Activated CD4-positive, alpha-beta T cell treated with anti-CD3 and anti-CD28 coated beads for 1 hour (primary cell): ENCODE data around the gene IFT122.
A peak's percentile ranks its signal among the peaks of the same experiment; 100 is the strongest.
"Not testable (repeated sequence)": the region's sequence is repeated elsewhere in the genome, so short reads cannot be mapped to it uniquely, and the experiment has no call there.

Experiments used
- DNase-seq: peaks from one replicate; pipeline ENCODE4 v3.0.0-alpha.2; 2020

Gene IFT122, protein sequence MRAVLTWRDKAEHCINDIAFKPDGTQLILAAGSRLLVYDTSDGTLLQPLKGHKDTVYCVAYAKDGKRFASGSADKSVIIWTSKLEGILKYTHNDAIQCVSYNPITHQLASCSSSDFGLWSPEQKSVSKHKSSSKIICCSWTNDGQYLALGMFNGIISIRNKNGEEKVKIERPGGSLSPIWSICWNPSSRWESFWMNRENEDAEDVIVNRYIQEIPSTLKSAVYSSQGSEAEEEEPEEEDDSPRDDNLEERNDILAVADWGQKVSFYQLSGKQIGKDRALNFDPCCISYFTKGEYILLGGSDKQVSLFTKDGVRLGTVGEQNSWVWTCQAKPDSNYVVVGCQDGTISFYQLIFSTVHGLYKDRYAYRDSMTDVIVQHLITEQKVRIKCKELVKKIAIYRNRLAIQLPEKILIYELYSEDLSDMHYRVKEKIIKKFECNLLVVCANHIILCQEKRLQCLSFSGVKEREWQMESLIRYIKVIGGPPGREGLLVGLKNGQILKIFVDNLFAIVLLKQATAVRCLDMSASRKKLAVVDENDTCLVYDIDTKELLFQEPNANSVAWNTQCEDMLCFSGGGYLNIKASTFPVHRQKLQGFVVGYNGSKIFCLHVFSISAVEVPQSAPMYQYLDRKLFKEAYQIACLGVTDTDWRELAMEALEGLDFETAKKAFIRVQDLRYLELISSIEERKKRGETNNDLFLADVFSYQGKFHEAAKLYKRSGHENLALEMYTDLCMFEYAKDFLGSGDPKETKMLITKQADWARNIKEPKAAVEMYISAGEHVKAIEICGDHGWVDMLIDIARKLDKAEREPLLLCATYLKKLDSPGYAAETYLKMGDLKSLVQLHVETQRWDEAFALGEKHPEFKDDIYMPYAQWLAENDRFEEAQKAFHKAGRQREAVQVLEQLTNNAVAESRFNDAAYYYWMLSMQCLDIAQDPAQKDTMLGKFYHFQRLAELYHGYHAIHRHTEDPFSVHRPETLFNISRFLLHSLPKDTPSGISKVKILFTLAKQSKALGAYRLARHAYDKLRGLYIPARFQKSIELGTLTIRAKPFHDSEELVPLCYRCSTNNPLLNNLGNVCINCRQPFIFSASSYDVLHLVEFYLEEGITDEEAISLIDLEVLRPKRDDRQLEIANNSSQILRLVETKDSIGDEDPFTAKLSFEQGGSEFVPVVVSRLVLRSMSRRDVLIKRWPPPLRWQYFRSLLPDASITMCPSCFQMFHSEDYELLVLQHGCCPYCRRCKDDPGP

DNA sequence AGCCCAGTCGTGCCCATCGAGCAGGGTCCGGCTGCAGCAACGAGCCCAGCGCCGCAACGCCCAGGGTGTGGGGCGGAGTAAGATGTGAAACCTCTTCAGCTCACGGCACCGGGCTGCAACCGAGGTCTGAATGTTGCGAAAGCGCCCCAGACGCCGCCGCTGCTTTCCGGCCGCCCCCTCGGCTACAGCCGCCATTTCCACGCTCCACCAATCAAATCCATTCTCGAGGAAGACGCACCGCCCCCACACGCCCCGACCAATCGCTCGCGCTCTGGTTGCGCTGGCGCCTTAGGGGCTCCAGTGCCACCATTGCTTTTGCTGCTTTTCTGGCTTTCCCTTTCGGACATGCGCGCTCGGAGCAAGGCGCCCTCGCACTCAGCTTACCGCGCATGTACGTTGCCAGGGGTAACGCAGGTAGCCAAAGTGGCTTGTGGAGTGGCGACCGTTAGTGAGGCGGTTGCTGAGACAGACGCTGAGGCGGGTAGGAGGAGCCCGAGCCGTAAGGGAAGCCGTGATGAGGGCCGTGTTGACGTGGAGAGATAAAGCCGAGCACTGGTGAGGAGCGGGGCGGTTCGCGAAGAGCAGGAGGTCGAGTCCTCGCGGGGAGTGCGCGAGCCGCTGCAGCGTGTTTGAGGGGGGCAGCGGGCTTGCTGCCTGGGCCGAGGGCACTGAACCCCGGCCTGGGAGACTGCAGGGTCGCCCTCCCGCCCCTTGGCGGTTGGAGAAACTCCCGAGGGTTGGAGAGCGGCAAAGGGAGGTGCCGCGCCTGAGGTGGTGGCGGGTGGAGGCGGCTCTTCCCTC is at the start of gene IFT122, which contains the start of gene MBD4:
TSS of gene IFT122 (plus strand) at position 408 of the 801 bp plus-strand sequence. CDS start at position 515, 107 bp downstream.
TSS of gene MBD4 (minus strand) at position 132 of the 801 bp plus-strand sequence. CDS start at position 17, 115 bp downstream.
- peak; percentile 98 for DNase-seq

DNA sequence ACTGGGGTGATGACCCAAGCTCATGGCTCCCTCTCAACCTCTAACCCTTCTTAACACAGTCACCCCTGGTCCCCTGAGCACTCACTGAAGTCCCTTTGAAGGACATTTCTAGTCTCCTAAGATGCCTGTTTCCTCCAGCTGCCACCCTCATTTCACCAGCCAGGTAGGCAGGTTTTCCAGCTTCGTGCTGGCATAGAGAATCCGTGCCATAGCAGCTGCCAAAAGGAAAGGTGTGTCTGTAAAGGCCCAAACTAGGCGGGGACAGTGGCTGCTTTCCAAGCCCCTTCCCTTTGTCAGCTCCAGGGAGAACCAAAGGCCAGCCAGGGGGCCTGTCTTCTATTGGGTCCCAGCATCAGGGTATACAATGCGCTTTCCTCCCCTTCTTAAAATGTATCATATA is 48.4 kb upstream of the IFT122 start:
- DNase-seq: not testable (repeated sequence)

DNA sequence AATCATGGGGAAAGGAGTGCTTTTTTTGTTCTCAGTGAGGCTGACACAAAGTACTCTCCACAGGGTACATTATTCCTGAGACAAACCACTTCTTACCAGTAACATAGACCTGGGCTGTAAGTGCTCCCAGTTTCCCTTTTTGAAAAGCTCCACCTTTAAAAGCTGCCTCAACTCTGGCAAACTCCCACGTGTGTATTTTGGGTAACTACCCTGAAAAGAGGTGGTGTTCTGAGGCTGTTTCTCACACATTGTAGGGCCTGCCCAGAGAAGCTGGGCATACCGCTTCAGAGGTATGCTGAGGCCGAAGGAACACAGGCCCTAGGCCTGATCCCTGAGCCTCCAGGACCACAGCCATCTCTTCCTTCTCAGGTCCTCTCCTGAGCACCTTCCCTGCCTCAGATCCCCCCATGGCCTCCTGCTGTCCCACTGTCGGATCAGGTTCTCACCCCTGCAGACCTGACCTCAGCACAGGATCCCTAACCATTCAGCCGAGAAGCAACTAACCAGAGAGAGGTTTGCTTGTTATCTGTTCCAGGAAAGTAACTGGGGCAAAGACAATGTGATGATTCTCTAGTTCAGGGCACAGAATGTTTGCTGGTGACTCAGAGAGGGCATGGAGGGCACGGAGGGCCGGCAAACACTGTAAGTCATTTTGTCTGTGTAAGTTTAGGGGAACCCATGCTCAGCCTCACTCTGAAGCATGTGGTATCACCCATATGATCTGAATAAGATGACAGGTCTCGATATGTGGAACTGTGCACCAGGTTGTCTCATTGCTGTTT is 47.7 kb upstream of the IFT122 start:
- DNase-seq: not testable (repeated sequence)

DNA sequence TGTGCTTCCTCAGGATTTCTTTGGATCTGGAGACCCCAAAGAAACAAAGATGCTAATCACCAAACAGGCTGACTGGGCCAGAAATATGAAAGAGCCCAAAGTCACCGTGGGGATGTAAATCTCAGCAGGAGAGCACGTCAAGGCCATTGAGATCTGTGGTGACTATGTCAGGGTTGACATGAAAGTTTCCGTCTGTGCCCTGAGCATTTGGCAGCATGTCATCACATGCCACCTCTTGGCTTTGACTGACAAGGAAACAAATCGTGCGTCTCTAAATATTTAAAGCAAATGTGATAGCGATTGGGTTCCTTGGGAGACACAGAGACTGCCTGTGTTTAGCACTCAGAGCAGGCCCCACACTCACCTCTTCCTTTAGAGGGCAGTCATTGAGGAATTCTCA is 46.8 kb upstream of the IFT122 start:
- no peak for DNase-seq

DNA sequence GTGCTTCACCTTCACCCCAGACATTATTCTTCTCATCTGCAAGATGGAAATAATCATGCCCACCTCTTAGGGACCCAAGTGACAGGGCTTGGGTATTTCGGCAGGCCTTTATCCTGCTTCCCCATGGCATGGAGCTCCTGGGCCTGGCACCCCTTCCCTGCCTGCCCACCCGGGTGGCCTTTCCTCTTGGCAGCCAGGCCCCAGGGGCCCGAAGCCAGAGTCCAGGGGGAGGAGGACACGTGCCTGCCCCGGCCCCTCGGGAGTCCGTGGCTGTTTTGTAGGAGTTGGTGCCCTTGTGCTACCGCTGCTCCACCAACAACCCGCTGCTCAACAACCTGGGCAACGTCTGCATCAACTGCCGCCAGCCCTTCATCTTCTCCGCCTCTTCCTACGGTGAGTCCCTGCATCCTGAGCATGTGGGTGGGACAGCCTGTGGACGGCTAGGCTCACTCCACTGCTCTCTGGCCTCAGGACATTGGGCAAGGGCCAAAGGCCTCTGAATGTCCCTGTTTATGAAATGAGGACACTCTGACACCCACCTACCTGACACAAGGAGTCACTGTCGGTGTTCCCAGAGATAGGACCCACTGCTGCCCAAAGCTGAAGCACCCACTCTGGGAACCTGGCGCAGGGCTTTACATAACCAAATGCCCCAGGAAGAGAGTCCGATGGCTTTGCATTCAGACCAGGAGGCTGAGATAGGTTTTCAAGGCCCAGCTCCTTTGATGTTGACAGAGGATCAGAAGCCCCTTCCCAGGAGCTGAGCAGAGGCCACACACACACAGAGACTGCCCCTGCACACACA is 46.1 kb upstream of the IFT122 start:
- not testable (repeated sequence) for DNase-seq

DNA sequence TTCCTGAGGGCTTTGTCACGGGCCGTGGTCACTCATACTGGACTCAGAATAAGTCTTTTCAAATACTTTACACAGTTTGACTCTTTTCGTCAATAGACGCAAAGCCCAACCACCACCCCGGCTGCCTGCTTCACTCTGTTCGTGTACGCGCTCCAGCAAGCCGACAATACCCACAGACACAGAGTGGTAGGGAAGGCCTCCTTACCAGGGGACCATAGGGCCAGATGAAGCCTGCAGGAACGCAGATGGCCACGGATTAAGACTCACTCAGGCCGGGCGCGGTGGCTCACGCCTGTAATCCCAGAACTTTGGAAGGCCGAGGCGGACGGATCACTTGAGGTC is 41.2 kb upstream of the IFT122 start:
- DNase-seq: no peak

DNA sequence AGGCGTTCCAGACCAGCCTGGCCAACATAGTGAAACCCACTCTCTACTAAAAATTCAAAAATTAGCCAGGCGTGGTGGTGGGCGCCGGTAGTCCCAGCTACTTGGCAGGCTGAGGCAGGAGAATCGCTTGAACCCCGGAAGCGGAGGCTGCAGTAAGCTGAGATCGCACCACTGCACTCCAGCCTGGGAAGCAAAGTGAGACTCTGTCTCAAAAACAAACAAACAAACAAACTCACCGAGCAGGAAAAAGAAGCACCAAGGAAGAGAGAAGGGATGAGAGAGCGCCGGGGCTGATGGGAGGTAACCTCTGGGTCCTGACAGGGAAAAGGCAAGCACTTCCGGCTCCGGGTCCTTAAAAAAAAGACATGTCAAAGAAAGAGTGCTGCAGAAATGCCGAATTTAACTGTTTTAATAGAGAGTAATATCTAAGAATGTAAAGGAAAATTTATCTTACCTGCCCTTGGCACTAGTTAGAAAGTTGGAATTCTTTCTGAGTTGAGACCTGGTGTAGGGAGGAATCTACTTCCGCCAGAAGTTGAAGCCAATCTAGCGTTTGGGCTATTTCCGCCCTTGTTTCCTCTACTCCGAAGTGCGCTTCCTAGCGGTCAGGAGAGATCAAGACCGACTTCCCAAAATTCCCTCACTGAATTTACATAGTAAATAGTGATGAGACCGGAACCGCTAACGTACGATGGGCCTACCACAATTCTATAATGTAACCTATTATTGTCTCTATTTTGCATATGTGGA is 40.7 kb upstream of the IFT122 start:
- peak; percentile 48 for DNase-seq

DNA sequence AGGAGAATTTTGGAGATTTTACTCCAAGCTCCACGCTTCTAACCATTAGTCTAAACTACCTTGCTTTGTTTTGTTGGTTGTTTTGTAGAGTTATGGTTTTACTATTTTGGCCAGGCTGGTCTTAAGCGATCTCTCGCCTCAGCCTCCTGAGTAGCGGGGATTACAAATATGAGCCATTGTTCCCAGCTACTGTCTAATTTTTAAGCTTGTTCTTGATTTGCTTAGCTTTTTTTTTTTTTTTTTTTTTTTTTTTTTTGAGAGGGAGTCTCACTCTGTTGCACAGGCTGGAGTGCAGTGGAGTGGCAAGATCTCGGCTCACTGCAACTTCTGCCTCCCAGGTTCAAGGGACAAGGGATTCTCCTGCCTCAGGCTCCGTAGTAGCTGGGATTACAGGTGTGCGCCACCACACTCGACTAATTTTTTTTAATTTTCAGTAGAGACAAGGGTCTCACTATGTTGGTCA is 40.1 kb upstream of the IFT122 start:
- no peak for DNase-seq

DNA sequence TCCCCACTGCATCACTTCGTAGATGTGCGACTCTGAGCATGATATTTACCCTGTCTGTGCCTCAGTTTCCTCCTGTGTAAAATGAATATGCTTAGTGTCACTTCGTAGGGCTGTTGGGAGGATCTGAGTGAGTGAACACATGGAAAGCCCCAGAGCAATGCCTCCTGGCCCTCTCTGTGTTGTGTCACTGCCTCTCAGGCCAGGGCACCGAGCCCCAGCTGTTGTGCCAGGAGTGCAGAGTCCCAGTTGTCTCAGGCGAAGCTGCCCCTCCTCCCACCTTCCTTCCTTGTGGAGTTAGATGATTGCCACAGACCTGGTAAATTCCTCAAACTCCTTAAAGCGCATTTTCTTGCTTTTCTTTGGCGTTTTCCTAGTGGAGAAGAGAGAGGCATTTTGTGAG is 37.8 kb upstream of the IFT122 start:
- DNase-seq: no peak

DNA sequence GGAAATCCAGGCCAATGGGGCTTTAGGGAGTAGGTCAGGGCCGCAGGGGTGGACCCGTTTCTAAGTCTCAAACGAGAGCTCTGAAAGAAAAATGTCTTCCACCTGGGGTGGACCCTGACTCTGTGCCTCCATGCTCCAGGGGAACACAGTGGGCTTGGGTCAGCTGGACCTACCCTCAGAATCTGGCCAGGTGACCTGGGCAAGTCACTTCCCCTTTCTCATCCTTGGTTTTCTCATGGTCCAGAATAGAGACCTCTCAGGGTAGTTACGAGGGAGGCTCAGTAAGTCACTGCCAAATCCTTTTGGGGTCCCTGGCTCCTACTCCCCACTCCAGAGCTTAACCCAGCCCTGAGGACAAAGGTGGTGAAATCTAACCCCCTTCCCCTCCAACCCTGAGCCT is 37.4 kb upstream of the IFT122 start:
- DNase-seq: no peak

DNA sequence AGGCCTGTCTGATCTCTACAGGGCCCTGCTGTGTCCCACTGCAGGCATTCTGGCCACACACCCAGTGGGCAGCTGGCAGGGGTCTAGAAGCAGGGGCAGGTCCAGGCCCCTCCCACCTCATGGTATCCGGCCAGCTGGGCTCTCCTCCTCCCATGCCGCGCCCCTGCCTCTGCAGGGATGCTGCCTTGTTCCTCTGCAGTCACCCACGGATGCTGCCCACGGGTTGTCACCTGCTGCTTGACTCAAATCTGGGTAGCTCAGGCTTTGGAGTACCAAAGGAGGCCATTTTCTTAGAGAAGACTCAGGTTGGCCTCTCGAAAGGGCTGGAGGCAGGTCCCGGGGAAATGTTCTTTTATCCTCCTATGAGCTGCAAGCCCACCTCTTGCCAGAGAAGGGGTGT is 36.6 kb upstream of the IFT122 start:
- no peak for DNase-seq

DNA sequence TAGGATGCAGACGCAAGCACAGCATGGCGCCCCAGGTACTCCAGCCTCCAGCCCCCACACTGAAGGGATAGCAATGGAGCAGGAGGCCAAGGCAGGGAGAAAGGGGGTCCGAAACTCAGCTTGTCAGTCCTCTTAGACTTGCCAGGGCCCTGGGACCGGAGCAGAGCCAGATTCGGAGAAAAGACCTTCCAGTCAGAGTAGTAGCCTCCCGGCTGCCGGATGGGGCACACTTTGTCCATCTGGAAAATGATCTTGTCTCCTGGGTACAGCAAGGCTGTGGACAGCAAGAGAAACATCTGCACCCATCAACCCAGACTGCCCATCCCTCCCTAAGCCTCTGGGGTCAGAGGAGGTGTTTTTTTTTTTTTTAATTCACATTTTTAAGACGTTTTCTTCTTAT is 35.9 kb upstream of the IFT122 start:
- DNase-seq: no peak

DNA sequence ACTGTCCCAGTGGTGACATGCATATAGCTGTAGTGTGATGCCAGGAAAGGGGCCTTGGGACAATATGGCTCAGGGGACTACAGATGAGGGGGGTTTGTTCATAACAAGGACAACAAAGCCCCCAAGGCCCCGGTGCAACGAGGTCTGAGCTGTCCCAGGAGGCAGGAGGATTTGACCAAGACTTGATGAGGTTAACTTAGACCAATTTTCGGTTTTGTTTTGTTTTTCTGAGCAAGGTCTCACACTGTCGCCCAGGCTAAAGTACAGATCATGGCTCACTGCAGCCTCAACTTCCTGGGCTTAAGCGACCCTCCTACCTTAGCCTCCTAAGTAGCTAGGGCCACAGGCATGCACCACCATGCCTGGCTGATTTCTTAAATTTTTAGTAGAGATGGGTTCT is 35.4 kb upstream of the IFT122 start:
- no peak for DNase-seq

DNA sequence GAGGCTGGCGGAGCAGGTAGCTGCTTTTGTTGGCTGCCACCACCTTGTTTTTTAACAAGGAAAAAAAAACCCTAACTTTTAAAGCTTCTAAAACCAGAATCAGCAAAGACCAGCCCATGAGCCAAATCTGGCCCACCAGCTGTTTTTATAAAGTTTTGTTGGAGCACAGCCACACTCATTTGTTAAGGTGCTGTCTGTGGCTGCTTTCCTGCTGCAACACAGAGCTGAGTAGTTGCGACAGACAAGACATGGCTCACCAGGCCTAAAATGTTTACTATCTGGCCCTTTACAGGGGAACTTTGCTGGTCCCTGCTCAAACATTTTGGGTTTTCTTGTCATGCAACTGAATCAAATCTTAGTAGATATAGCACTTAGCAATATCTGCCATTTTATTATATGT is 30.5 kb upstream of the IFT122 start:
- DNase-seq: no peak

DNA sequence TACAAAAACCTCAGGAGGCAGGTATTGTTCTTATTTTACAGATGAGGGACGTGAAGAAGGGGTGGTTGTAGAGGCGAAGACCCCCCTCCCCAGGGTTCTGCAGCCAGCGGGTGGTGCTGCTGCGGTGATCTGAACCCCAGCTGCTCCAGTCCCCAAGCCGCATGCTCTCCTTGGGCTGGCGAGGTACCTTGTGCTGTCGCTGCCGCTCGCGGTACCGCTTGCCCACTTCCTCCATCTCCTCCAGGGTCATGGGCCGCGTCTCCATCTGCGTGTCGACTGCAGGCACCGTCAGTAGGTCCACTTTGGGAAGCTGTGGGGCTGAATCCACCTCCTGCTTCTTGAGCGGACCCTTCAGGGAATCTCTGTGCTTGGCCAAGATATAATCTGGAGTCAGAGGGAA is 29.1 kb upstream of the IFT122 start:
- no peak for DNase-seq

DNA sequence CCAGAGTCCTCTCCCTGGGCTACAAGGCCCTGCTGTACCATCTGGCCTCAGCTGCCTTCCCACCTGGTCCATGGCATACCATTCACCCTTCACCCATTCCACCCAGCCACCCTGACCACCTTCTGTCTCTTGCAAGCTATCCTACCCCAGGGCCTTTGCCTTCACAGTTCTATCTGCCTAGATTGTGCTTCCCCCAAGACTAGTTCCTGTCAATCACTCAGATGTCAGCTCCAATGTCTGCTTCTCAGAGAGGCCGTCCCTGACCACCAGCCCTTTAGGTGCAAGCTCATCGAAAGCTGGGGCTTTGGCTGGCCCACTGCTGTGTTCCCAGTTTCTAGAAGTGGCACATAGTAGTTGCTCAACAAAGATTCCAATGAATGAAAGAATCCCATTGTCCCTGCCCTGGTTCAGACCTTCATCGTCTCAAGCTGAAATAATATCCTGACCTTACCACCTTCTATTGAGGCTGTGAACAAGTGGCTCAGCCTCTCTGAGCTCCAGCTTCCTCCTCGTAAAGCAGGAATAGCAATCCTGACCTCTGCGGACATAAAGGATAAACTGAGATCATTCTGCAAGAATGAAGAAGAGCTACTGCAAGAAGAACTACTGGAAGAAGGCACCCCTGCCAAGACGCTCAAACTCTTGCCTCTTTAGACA is 27.4 kb upstream of the IFT122 start:
- no peak for DNase-seq

DNA sequence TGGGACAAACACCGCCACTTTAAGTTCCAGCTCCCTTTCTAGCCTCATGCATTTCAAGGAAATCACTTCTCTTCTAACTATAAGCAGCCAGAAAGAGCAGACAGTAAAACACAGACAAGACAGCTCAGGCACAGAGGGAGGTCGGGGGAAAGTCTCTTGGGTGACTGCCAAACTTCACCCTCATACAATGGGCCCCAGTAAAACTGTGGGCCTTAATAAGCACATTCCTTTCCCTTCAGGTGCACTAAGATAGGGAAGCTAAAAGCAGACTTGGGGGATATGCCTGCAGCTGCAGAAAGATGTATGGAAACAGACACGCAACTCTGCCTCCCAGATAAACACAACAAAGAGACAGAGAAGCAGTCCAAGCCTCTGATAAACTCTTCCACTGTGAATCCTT is 26.8 kb upstream of the IFT122 start:
- not testable (repeated sequence) for DNase-seq

DNA sequence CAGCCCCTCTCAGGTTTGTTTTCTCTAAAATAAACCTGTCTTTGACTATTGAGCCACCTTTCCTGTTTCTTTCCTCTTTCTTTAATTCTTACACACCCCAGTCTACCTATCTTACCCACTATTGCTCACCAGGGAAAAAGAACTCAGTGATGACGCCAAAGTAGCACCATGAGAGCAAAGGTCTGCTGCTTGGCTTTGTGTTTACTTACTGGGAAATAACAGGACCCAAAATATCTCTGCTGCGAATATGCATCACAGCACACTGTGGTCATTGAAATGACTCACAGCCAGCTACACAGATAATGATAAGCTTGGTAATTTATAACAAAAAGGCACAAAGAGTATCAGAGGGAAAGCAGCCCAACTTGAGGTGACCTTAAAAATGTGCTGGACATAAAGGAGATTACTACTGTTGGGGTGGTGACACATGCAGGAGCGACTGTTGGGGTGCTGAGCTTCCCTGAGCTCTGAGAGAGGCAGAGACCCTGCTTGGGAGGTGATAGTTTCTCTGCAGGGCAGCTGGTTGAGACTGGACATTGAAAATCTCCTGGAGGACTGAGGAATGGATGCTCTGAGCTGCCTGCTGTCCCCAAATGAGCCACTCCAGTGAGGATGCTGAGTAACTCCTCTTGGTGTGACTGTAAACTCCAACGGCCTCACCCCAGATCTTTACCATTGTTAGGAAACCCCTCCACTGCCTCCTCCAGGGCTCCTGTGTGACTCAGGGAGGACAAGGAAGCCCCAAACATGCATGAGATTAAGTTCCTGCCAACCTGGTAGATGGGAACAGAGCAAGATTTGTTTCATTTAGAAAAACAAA is 26.1 kb upstream of the IFT122 start:
- no peak for DNase-seq
